Measurements from ENCODE around the gene POU6F2. TPM values are rescaled to one million over a fixed set of nuclear protein-coding genes. Genes with fewer than 3 reads are reported as not detected.
A peak's percentile ranks its signal among the peaks of the same experiment; 100 is the strongest.

POU6F2 gene
- total RNA-seq, 3 donors from 2014 or later: under 0.01 TPM; not detected in 2

- H3K36me3 ChIP-seq: no peaks in the 10 kb centered on the region
- TF ChIP-seq CTCF (IDR thresholded peaks at IDR 0.05) (no peak), POLR2AphosphoS5 (IDR thresholded peaks at IDR 0.05) (no peak), POLR2A (IDR thresholded peaks at IDR 0.05) (no peak)
- no peaks in the 10 kb centered on the region for H3K4me1 ChIP-seq
- no peaks in the 10 kb centered on the region for H3K9me3 ChIP-seq
- DNase-seq (ENCODE audit: low spot score in 2 of 2): no peak
- intact Hi-C loops (cut with DNase I; ENCODE audit: low total_unique reads): no loop called here
- H3K27me3 ChIP-seq: no peaks in the 10 kb centered on the region
- H3K27ac ChIP-seq: no peak overlapping the region
- H3K4me3 ChIP-seq: no peak overlapping the region
Observed at GRCh38 chr7:39408906-39409305, 431.2 kb downstream of the POU6F2 start.

- intact Hi-C loops (cut with DNase I; ENCODE audit: low total_unique reads): no loop called here
- Histone ChIP-seq H3K9me3 (no peaks in the 10 kb centered on the region), H3K4me1 (no peaks in the 10 kb centered on the region), H3K27me3 (no peaks in the 10 kb centered on the region), H3K36me3 (no peaks in the 10 kb centered on the region), H3K4me3 (no peak overlapping the region), H3K27ac (no peak overlapping the region)
- no peak for DNase-seq (ENCODE audit: low spot score in 2 of 2)
- TF ChIP-seq CTCF (IDR thresholded peaks at IDR 0.05): no peak
- no peak for TF ChIP-seq POLR2AphosphoS5 (IDR thresholded peaks at IDR 0.05)
- TF ChIP-seq POLR2A (IDR thresholded peaks at IDR 0.05): no peak
Observed at GRCh38 chr7:39410582-39410981, 432.9 kb downstream of the POU6F2 start.

GRCh38 chr7:39413636-39414223, 436.0 kb downstream of the POU6F2 start:
- no peak for DNase-seq (ENCODE audit: low spot score in 2 of 2)
- intact Hi-C loops (cut with DNase I; ENCODE audit: low total_unique reads): no loop called here
- no peaks in the 10 kb centered on the region for H3K9me3 ChIP-seq
- TF ChIP-seq CTCF (IDR thresholded peaks at IDR 0.05) (no peak), POLR2A (IDR thresholded peaks at IDR 0.05) (no peak), POLR2AphosphoS5 (IDR thresholded peaks at IDR 0.05) (no peak)
- H3K4me1 ChIP-seq: no peaks in the 10 kb centered on the region
- no peak overlapping the region for H3K27ac ChIP-seq
- no peaks in the 10 kb centered on the region for H3K36me3 ChIP-seq
- H3K27me3 ChIP-seq: no peaks in the 10 kb centered on the region
- peak overlapping the region; percentile 46 to 70 (median 58) for H3K4me3 ChIP-seq

- H3K27me3 ChIP-seq: no peaks in the 10 kb centered on the region
- no peak overlapping the region for H3K27ac ChIP-seq
- TF ChIP-seq CTCF (IDR thresholded peaks at IDR 0.05): no peak
- no peak for TF ChIP-seq POLR2AphosphoS5 (IDR thresholded peaks at IDR 0.05)
- TF ChIP-seq POLR2A (IDR thresholded peaks at IDR 0.05): no peak
- H3K4me1 ChIP-seq: no peaks in the 10 kb centered on the region
- no peaks in the 10 kb centered on the region for H3K9me3 ChIP-seq
- intact Hi-C loops (cut with DNase I; ENCODE audit: low total_unique reads): no loop called here
- no peaks in the 10 kb centered on the region for H3K36me3 ChIP-seq
- H3K4me3 ChIP-seq: peak overlapping the region; percentile 46 to 70 (median 58)
- no peak for DNase-seq (ENCODE audit: low spot score in 2 of 2)
Observed at GRCh38 chr7:39414224-39415035, 436.7 kb downstream of the POU6F2 start.

GRCh38 chr7:39415091-39415787, 437.5 kb downstream of the POU6F2 start:
- H3K4me3 ChIP-seq: peak overlapping the region in 2 of 3 donors; percentile 58 to 70
- DNase-seq (ENCODE audit: low spot score in 2 of 2): no peak
- TF ChIP-seq CTCF (IDR thresholded peaks at IDR 0.05): no peak
- no peak for TF ChIP-seq POLR2AphosphoS5 (IDR thresholded peaks at IDR 0.05)
- no peak for TF ChIP-seq POLR2A (IDR thresholded peaks at IDR 0.05)

More at GRCh38 chr7:39415091-39415787, 437.5 kb downstream of the POU6F2 start:
- Histone ChIP-seq H3K27ac (no peak overlapping the region), H3K36me3 (no peaks in the 10 kb centered on the region), H3K9me3 (no peaks in the 10 kb centered on the region), H3K4me1 (no peaks in the 10 kb centered on the region), H3K27me3 (no peaks in the 10 kb centered on the region)
- intact Hi-C loops (cut with DNase I; ENCODE audit: low total_unique reads): no loop called here

All from breast epithelium (tissue), 4 donors.